ENCODE results near the gene ARL11. TPM values are rescaled to one million over a fixed set of nuclear protein-coding genes. Genes with fewer than 3 reads are reported as not detected.

ARL11 gene
- polyA plus RNA-seq, 1 donor from 2014 or later, result not detected

GRCh38 chr13:49653478-49653877 lies 25.2 kb downstream of the ARL11 start:
- no peak overlapping the region for H3K27ac ChIP-seq (ENCODE audit: low read length)
- no peaks in the 10 kb centered on the region for H3F3A ChIP-seq (ENCODE audit: insufficient read depth, low read length, poor library complexity, severe bottlenecking)
- no peak overlapping the region for H2AFZ ChIP-seq (ENCODE audit: low read depth, low read length)
- no peak overlapping the region for H3K9ac ChIP-seq (ENCODE audit: low read length)
- H3K36me3 ChIP-seq (ENCODE audit: insufficient read depth, low read length), result no peaks in the 10 kb centered on the region
- H4K20me1 ChIP-seq (ENCODE audit: insufficient read depth), result no peaks in the 10 kb centered on the region
- H3K9me3 ChIP-seq (ENCODE audit: low read length), result no peaks in the 10 kb centered on the region
- H3K4me3 ChIP-seq (ENCODE audit: low read length), result no peak overlapping the region
- no peak for TF ChIP-seq CTCF (IDR thresholded peaks at IDR 0.05; ENCODE audit: poor library complexity, severe bottlenecking)
- no peak for TF ChIP-seq EZH2 (IDR thresholded peaks at IDR 0.05; ENCODE audit: borderline replicate concordance, insufficient read depth, low read length, poor library complexity, severe bottlenecking)
- TF ChIP-seq RAD21 (conservative IDR thresholded peaks at IDR 0.05), result no peak
- no peaks in the 10 kb centered on the region for H3K9me2 ChIP-seq (ENCODE audit: insufficient read depth, low read length)
- H3K4me2 ChIP-seq (ENCODE audit: low read length), result no peak overlapping the region
- H3K79me2 ChIP-seq (replicated peaks; ENCODE audit: insufficient read depth, low read length), result no peaks in the 10 kb centered on the region
- H3K27me3 ChIP-seq (ENCODE audit: insufficient read depth, low read depth, low read length), result no peaks in the 10 kb centered on the region

- Histone ChIP-seq H3K4me3 (ENCODE audit: low read length) (no peak overlapping the region), H3K9ac (ENCODE audit: low read length) (no peak overlapping the region), H3K27me3 (ENCODE audit: insufficient read depth, low read depth, low read length) (no peaks in the 10 kb centered on the region), H3K36me3 (ENCODE audit: insufficient read depth, low read length) (no peaks in the 10 kb centered on the region), H3K9me3 (ENCODE audit: low read length) (no peaks in the 10 kb centered on the region), H3K9me2 (ENCODE audit: insufficient read depth, low read length) (no peaks in the 10 kb centered on the region), H3K79me2 (replicated peaks; ENCODE audit: insufficient read depth, low read length) (no peaks in the 10 kb centered on the region), H3F3A (ENCODE audit: insufficient read depth, low read length, poor library complexity, severe bottlenecking) (no peaks in the 10 kb centered on the region), H3K27ac (ENCODE audit: low read length) (no peak overlapping the region), H2AFZ (ENCODE audit: low read depth, low read length) (no peak overlapping the region), H3K4me2 (ENCODE audit: low read length) (no peak overlapping the region), H4K20me1 (ENCODE audit: insufficient read depth) (no peaks in the 10 kb centered on the region)
- TF ChIP-seq EZH2 (IDR thresholded peaks at IDR 0.05; ENCODE audit: borderline replicate concordance, insufficient read depth, low read length, poor library complexity, severe bottlenecking) (no peak), EP300 (conservative IDR thresholded peaks at IDR 0.05; ENCODE audit: poor library complexity, severe bottlenecking) (no peak), CTCF (IDR thresholded peaks at IDR 0.05; ENCODE audit: poor library complexity, severe bottlenecking) (no peak), SMC3 (conservative IDR thresholded peaks at IDR 0.05; ENCODE audit: poor library complexity) (no peak), POLR2AphosphoS5 (IDR thresholded peaks at IDR 0.05) (no peak), REST (IDR thresholded peaks at IDR 0.05; ENCODE audit: borderline replicate concordance) (no peak), RAD21 (conservative IDR thresholded peaks at IDR 0.05) (no peak), MXI1 (conservative IDR thresholded peaks at IDR 0.05; ENCODE audit: poor library complexity, severe bottlenecking) (no peak), TAF1 (IDR thresholded peaks at IDR 0.05; ENCODE audit: low read depth) (no peak)
Observed at GRCh38 chr13:49654011-49654410, 25.7 kb downstream of the ARL11 start.

Measured in neural cell (in vitro differentiated cells).